WTC11 (cell line): ENCODE results near the gene RAB10.

Experiments used
- ATF1 ChIP-seq: sonication (generic); formaldehyde crosslinking; IDR thresholded peaks from 2 replicates; pipeline ENCODE4 v1.8.1; 2023; ENCODE audit warnings: mild to moderate bottlenecking, moderate library complexity, missing genetic modification reagents
- IRF2 ChIP-seq: sonication (generic); formaldehyde crosslinking; IDR thresholded peaks from 2 replicates; pipeline ENCODE4 v1.8.0; 2022; ENCODE audit warnings: low read depth, missing genetic modification reagents, borderline replicate concordance
- NFYB ChIP-seq: sonication (generic); formaldehyde crosslinking; conservative IDR thresholded peaks from 2 replicates; pipeline ENCODE4 v1.8.0; 2022; ENCODE audit warnings: low read depth, missing genetic modification reagents
- TF ChIP-seq, protein P1 (sequence below): sonication (generic); formaldehyde crosslinking; IDR thresholded peaks from 2 replicates; pipeline ENCODE4 v1.8.1; 2022; ENCODE audit warnings: low read depth, mild to moderate bottlenecking, moderate library complexity, missing genetic modification reagents, borderline replicate concordance
- TF ChIP-seq, protein P2 (sequence below): fragments of 200-600 bp; IDR thresholded peaks from 2 replicates; pipeline ENCODE4 v1.8.0; 2022; ENCODE audit warnings: antibody characterized with exemption

DNA sequence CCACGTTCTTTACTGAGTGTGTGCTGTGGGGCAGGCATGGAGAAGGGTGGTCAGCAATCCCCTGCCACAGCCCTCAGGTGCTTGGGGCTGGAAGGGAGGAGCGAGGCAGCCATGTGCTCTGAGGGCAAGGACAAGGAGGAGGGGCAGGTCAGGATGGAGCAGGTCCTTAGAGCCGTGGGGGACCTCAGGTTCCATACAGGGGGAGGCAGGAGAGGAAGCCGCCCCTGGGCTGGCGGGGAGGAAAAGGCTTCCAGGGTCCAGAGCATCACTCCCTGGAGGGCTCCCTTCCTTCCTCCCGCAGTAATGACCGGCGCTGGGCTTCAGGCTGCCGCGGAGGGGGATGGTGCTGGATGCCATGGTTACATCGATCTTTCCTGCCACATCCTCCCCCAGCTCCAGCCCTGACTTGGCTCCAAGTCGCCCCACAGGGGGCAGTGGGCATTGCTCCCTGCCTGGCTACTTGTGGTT, 145.6 kb downstream of the RAB10 start:
- TF ChIP-seq NFYB: no peak
- no peak for TF ChIP-seq ATF1
- no peak for TF ChIP-seq IRF2
- TF ChIP-seq, protein P1, sequence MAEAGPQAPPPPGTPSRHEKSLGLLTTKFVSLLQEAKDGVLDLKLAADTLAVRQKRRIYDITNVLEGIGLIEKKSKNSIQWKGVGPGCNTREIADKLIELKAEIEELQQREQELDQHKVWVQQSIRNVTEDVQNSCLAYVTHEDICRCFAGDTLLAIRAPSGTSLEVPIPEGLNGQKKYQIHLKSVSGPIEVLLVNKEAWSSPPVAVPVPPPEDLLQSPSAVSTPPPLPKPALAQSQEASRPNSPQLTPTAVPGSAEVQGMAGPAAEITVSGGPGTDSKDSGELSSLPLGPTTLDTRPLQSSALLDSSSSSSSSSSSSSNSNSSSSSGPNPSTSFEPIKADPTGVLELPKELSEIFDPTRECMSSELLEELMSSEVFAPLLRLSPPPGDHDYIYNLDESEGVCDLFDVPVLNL (CRISPR knock-in tag): no peak
- TF ChIP-seq, protein P2, sequence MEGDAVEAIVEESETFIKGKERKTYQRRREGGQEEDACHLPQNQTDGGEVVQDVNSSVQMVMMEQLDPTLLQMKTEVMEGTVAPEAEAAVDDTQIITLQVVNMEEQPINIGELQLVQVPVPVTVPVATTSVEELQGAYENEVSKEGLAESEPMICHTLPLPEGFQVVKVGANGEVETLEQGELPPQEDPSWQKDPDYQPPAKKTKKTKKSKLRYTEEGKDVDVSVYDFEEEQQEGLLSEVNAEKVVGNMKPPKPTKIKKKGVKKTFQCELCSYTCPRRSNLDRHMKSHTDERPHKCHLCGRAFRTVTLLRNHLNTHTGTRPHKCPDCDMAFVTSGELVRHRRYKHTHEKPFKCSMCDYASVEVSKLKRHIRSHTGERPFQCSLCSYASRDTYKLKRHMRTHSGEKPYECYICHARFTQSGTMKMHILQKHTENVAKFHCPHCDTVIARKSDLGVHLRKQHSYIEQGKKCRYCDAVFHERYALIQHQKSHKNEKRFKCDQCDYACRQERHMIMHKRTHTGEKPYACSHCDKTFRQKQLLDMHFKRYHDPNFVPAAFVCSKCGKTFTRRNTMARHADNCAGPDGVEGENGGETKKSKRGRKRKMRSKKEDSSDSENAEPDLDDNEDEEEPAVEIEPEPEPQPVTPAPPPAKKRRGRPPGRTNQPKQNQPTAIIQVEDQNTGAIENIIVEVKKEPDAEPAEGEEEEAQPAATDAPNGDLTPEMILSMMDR: no peak
